Mammary epithelial cell (primary cell): ENCODE results near the gene C16orf90.

Source experiments
- EZH2 ChIP-seq: IDR thresholded peaks from 2 replicates; pipeline ENCODE4 v1.6.1; 2012; ENCODE audit warnings: low read length, inconsistent platforms, borderline replicate concordance
- TF ChIP-seq, protein P1 (sequence below), 2 donors: IDR thresholded peaks in 1 of 2; conservative IDR thresholded peaks in 1 of 2; 2 replicates each; pipeline ENCODE4 v1.5.1; 2011 to 2012; ENCODE audit warnings: inconsistent platforms in 2 of 2, low read length in 2 of 2, mild to moderate bottlenecking in 2 of 2, control low read depth in 1 of 2, low read depth in 1 of 2; ENCODE audit not compliant: insufficient read depth in 1 of 2; ENCODE audit errors: extremely low read depth in 1 of 2

DNA sequence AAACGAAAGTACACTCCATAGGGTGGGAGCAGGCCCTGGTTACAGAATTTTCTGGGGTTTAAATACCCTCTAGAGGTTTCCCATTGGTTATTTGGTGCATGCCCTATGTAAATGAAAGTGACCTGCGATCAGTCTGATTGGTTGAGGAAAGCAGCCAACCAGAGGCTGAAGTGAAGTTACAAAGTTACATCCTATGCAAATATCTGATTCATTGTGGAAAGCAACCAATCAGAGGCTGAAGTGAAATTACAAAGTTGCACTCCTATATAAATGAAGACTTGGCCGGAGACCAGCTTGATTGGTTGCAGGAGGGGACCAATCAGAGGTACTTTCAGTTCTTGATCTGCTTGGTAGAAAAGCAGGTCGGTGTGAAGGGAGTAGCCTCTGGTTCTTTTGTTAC lies 27.4 kb downstream of the C16orf90 start:
- TF ChIP-seq, protein P1, sequence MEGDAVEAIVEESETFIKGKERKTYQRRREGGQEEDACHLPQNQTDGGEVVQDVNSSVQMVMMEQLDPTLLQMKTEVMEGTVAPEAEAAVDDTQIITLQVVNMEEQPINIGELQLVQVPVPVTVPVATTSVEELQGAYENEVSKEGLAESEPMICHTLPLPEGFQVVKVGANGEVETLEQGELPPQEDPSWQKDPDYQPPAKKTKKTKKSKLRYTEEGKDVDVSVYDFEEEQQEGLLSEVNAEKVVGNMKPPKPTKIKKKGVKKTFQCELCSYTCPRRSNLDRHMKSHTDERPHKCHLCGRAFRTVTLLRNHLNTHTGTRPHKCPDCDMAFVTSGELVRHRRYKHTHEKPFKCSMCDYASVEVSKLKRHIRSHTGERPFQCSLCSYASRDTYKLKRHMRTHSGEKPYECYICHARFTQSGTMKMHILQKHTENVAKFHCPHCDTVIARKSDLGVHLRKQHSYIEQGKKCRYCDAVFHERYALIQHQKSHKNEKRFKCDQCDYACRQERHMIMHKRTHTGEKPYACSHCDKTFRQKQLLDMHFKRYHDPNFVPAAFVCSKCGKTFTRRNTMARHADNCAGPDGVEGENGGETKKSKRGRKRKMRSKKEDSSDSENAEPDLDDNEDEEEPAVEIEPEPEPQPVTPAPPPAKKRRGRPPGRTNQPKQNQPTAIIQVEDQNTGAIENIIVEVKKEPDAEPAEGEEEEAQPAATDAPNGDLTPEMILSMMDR (conservative IDR thresholded peaks at IDR 0.05 in 1 of 2, IDR thresholded peaks at IDR 0.05 in 1 of 2; ENCODE audit: extremely low read depth in 1 of 2, insufficient read depth in 1 of 2, low read depth in 1 of 2, low read length in 2 of 2): no peak
- TF ChIP-seq EZH2: no peak
